ENCODE results near the gene ITGA1. TPM values are rescaled to one million over a fixed set of nuclear protein-coding genes. Genes with fewer than 3 reads are reported as not detected.
"Not testable (repeated sequence)": the region's sequence is repeated elsewhere in the genome, so short reads cannot be mapped to it uniquely, and the experiment has no call there.

ITGA1 gene
- total RNA-seq, 4 donors from 2014 or later: 41.8 to 94.0 (median 69.6) TPM

GRCh38 chr5:52863715-52864290 lies 76.1 kb downstream of the ITGA1 start:
- H3K27me3 ChIP-seq: no peaks in the 10 kb centered on the region
- intact Hi-C loops (cut with DNase I; ENCODE audit: low total_unique reads): no loop called here
- H3K36me3 ChIP-seq: no peaks in the 10 kb centered on the region
- H3K27ac ChIP-seq: peak overlapping the region; percentile 43 to 67
- H3K4me1 ChIP-seq: peaks cover 0 to 4% of the 10 kb centered on the region in 2 donors
- no peak for DNase-seq
- no peak overlapping the region for H3K4me3 ChIP-seq
- H3K9me3 ChIP-seq: peaks cover 0 to 3% of the 10 kb centered on the region in 2 donors
- TF ChIP-seq CTCF (IDR thresholded peaks at IDR 0.05) (no peak), POLR2A (IDR thresholded peaks at IDR 0.05) (no peak)

GRCh38 chr5:52864371-52864770 lies 76.7 kb downstream of the ITGA1 start:
- Histone ChIP-seq H3K27ac (peak overlapping the region; percentile 43 to 67), H3K4me3 (no peak overlapping the region), H3K4me1 (peaks cover 0 to 4% of the 10 kb centered on the region in 2 donors), H3K9me3 (peaks cover 0 to 3% of the 10 kb centered on the region in 2 donors), H3K27me3 (no peaks in the 10 kb centered on the region), H3K36me3 (no peaks in the 10 kb centered on the region)
- TF ChIP-seq POLR2A (IDR thresholded peaks at IDR 0.05) (no peak), CTCF (IDR thresholded peaks at IDR 0.05) (no peak)
- intact Hi-C loops (cut with DNase I; ENCODE audit: low total_unique reads): no loop called here
- DNase-seq: no peak

GRCh38 chr5:52864884-52865283 lies 77.2 kb downstream of the ITGA1 start:
- TF ChIP-seq POLR2A (IDR thresholded peaks at IDR 0.05) (no peak), CTCF (IDR thresholded peaks at IDR 0.05) (no peak)
- no peak for DNase-seq
- Histone ChIP-seq H3K27ac (peak overlapping the region; percentile 43 to 67), H3K27me3 (no peaks in the 10 kb centered on the region), H3K4me1 (peaks cover 0 to 4% of the 10 kb centered on the region in 2 donors), H3K36me3 (no peaks in the 10 kb centered on the region), H3K9me3 (peaks cover 0 to 3% of the 10 kb centered on the region in 2 donors), H3K4me3 (no peak overlapping the region)
- intact Hi-C loops (cut with DNase I; ENCODE audit: low total_unique reads): no loop called here

- DNase-seq; H3K36me3 ChIP-seq; H3K27ac ChIP-seq; intact Hi-C loops (cut with DNase I; ENCODE audit: low total_unique reads); H3K4me1 ChIP-seq; H3K4me3 ChIP-seq; H3K27me3 ChIP-seq; H3K9me3 ChIP-seq: not testable (repeated sequence)
Measured at GRCh38 chr5:52865991-52866390, 78.3 kb downstream of the ITGA1 start.

GRCh38 chr5:52867809-52868208 lies 80.1 kb downstream of the ITGA1 start:
- no peak for DNase-seq
- H3K4me1 ChIP-seq: no peaks in the 10 kb centered on the region
- no peak overlapping the region for H3K27ac ChIP-seq
- H3K27me3 ChIP-seq: no peaks in the 10 kb centered on the region
- intact Hi-C loops (cut with DNase I; ENCODE audit: low total_unique reads): no loop called here
- H3K4me3 ChIP-seq: no peak overlapping the region
- no peaks in the 10 kb centered on the region for H3K36me3 ChIP-seq
- peaks cover 0 to 2% of the 10 kb centered on the region in 2 donors for H3K9me3 ChIP-seq
- TF ChIP-seq CTCF (IDR thresholded peaks at IDR 0.05) (no peak), POLR2A (IDR thresholded peaks at IDR 0.05) (no peak)

GRCh38 chr5:52868417-52868816 lies 80.7 kb downstream of the ITGA1 start:
- intact Hi-C loops (cut with DNase I; ENCODE audit: low total_unique reads): no loop called here
- Histone ChIP-seq H3K27ac (no peak overlapping the region), H3K4me3 (no peak overlapping the region), H3K4me1 (no peaks in the 10 kb centered on the region), H3K36me3 (no peaks in the 10 kb centered on the region), H3K27me3 (no peaks in the 10 kb centered on the region), H3K9me3 (no peaks in the 10 kb centered on the region)
- no peak for TF ChIP-seq POLR2A (IDR thresholded peaks at IDR 0.05)
- TF ChIP-seq CTCF (IDR thresholded peaks at IDR 0.05): no peak
- DNase-seq: no peak
